D721Med (cell line): ENCODE measurements around the gene FUT6.

Source experiments
- DNase-seq: peaks from one replicate; pipeline ENCODE4 v3.0.0; 2011; ENCODE audit warnings: low spot score; ENCODE audit not compliant: insufficient read length
- FAIRE-seq: peaks from 2 replicates; lab custom pipeline; 2011; peaks lifted over from hg19 to GRCh38; lab: Jason Lieb, UNC
- TF ChIP-seq, protein P1 (sequence below): IDR thresholded peaks from 2 replicates; pipeline ENCODE4 v1.5.1; 2012; ENCODE audit warnings: mild to moderate bottlenecking, control low read depth; ENCODE audit not compliant: insufficient read depth; ENCODE audit errors: missing control alignments

Gene FUT6

DNA sequence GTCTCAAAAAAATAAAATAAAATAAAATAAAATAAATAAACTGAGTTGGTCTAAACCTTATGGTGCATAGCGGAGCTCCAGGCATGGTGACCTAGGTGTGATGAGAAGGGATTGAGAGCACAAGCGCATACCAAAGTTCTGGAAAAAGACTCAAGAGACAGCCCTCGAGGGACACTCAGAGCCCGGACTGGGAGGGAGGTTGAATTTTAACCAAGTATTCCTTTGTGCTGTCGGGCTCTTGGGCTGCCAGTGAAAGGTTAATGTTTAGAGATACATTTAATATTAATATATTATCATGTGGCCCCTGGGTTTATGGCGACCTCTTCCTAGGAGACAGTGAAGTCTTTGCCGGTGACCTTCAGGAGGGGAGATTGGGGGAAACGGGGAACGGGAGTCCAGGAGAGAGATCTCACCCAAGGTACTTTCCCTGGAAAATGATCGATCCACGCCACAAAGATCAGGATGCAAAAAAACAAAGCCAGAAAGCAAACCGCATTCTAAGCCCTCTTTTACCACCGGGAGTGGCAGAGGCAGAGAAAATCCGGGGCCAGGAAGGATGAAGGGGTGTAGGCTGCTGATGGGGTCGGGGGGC is 1.6 kb downstream of the FUT6 start:
- TF ChIP-seq, protein P1, sequence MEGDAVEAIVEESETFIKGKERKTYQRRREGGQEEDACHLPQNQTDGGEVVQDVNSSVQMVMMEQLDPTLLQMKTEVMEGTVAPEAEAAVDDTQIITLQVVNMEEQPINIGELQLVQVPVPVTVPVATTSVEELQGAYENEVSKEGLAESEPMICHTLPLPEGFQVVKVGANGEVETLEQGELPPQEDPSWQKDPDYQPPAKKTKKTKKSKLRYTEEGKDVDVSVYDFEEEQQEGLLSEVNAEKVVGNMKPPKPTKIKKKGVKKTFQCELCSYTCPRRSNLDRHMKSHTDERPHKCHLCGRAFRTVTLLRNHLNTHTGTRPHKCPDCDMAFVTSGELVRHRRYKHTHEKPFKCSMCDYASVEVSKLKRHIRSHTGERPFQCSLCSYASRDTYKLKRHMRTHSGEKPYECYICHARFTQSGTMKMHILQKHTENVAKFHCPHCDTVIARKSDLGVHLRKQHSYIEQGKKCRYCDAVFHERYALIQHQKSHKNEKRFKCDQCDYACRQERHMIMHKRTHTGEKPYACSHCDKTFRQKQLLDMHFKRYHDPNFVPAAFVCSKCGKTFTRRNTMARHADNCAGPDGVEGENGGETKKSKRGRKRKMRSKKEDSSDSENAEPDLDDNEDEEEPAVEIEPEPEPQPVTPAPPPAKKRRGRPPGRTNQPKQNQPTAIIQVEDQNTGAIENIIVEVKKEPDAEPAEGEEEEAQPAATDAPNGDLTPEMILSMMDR, result no peak
- DNase-seq (no peak), FAIRE-seq (no peak)

DNA sequence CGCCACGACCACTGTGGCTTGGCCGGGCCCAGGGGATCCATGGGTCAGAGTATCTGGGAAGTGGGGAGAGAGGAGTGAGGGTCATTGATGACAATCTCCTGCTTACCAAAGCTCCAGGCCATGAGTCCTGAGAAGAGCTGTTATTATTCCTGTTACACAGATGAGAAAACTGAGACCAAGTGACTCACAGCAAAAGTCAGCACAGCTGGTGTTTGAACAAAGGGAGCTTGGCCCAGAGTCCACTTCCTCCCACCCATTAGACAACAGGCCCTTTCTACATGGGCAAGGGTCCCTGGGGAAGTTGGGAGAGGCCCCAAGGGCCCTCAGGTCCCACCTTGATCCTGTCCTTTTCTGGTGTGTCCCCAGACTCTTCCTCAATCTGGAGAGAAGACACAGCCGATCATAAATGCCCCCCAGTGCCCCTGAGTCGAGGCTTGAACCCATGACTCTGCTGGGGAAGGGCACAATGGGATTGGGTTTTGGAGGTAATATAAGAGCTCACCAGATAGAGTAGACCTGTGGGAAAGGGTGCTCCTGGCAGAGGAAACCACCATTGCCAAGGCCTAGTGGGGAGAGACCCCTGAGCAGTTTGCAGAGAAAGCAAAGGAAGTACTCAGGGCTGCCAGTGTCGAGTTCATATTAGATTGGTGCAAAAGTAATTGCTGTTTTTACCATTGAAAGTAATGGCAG is 6.8 kb downstream of the FUT6 start:
- DNase-seq (peak; percentile 13), FAIRE-seq (no peak)
- TF ChIP-seq, protein P1, result no peak

DNA sequence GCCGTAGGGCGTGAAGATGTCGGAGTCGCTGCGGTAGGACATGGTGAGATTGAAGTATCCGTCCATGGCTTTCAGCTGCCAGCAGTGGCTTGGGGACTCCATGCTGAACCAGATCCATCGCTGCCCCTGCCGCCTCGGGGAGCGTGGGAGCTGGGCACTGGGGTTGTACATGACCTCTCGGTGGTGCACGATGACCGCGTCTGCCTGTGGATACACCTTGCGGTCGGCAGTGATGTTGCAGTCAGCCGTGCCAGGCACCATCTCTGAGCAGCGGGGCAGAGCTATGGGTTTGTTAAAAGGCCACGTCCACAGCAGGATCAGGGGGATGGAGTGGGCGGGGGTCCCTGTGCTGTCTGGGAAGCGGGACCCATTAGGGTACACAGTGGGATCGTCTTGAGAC is 7.4 kb downstream of the FUT6 start:
- DNase-seq (peak; percentile 10), FAIRE-seq (no peak)
- TF ChIP-seq, protein P1, result no peak

DNA sequence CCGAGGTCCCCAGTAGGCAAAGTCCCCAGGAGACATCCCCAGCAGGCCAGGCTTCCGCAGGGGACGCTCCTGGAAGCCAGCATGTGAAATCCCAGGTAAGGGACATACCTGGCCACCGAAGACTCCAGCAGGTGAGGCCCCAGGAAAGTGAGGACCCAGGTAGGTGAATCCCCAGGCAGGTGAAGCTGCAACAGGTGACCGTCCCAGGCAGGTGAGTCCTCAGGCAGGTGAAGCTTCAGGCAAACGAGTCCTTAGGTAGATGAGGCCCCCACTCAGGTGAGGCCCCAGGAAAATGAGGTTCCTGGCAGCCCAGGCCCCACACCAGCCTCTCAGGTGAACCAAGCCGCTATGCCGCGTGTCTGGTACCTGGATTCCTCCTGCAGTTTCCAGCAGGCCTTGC is 8.3 kb downstream of the FUT6 start:
- FAIRE-seq, result no peak
- no peak for DNase-seq
- TF ChIP-seq, protein P1, result no peak

DNA sequence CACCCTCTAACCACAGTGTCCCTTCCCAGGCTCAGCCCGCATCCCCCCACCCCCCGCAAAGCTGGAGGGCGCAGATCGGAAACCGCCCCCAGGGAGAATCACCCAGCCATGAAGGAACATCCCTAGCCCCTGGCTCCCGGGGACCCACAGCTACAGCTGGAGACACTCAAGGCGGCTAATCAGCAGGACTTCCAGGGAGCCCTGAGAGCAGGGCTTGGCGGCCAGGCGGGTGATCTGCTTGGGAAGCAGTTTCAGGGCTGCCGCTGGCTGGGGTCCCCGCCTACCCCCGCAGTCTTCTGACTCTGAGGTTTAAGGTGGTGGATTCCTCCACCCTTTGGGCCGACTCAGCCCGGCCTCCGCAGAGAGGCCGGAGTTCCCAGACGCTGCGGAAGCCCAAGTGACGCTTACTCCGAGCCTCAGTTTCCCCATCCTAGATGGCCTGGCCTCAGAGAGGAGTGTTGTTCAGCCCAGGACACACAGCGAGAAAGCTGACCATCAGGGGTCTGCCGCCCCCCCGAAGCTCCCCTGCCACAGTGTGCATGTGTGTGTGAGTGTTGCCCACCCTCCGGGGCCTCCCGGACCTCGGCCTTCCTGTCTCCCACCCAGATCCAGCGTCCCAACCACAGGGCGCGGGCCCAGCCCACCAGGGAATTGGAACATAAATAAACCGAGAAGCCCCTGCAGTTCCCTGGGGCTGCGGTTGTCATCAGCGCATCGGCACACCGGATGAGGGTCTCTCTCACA is 9.8 kb downstream of the FUT6 start:
- DNase-seq (no peak), FAIRE-seq (no peak)
- TF ChIP-seq, protein P1, result no peak

DNA sequence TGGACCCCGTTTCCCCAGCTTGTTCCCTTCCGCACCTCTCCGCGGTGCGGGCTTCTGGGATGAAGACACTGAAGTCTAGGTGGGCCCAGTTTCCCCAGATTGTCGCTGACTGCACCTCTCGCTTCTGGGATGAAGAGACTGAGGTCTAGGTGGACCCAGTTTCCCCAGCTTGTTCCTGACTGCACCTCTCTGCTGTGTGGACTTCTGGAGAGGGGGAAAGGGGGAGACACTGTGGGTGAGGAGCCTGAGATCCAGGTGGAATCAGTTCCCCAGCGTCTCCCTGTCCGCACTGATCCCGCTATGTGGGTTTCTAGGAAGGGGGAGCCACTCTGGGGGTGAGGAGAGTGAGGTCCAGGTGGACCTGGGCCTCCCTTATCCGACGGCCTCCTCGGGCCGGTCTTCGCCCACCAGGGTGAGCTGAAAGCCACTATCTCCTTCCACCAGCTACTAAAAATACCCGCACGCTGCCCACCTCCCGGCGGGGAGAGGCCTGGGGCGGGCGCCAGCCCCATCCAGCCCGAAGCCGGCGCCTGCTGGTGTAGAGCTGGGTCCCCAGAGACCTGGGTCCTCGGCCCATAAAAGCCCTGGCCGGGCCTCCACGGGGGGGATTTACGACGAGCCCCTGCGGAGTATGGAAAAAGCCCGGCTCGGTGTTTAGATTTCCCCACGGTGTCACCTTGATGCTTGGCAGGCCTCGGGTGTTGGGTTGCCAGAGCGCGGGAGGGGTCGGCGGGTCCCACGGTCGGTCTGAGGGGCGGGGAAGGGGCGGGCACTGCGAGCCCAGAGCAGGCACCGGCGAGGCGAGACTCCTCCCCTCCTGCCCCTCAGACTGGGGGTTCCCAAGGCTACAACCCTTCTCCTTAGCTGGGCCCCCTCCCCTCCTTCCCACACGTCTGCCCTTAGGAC is 10.6 kb downstream of the FUT6 start:
- TF ChIP-seq, protein P1, result no peak
- FAIRE-seq (no peak), DNase-seq (peak; percentile 87)
